Measurements from ENCODE around the gene GIPC2.
"Not testable (repeated sequence)": the region's sequence is repeated elsewhere in the genome, so short reads cannot be mapped to it uniquely, and the experiment has no call there.

GIPC2 gene

GRCh38 chr1:78015148-78015547 lies 30.6 kb upstream of the GIPC2 start:
- no peak for FAIRE-seq
- no peak for DNase-seq (ENCODE audit: insufficient read length, low spot score)
- no peak for TF ChIP-seq CTCF (IDR thresholded peaks at IDR 0.05; ENCODE audit: insufficient read depth, missing control alignments)

GRCh38 chr1:78019024-78019423 lies 26.7 kb upstream of the GIPC2 start:
- no peak for DNase-seq (ENCODE audit: insufficient read length, low spot score)
- FAIRE-seq: no peak
- no peak for TF ChIP-seq CTCF (IDR thresholded peaks at IDR 0.05; ENCODE audit: insufficient read depth, missing control alignments)

- DNase-seq (ENCODE audit: insufficient read length, low spot score); FAIRE-seq: not testable (repeated sequence)
Observed at GRCh38 chr1:78021134-78021533, 24.6 kb upstream of the GIPC2 start.

GRCh38 chr1:78029793-78030192 lies 16.0 kb upstream of the GIPC2 start:
- no peak for TF ChIP-seq CTCF (IDR thresholded peaks at IDR 0.05; ENCODE audit: insufficient read depth, missing control alignments)
- DNase-seq (ENCODE audit: insufficient read length, low spot score) (no peak), FAIRE-seq (no peak)

GRCh38 chr1:78032996-78033796 lies 12.6 kb upstream of the GIPC2 start:
- no peak for TF ChIP-seq CTCF (IDR thresholded peaks at IDR 0.05; ENCODE audit: insufficient read depth, missing control alignments)
- DNase-seq (ENCODE audit: insufficient read length, low spot score) (no peak), FAIRE-seq (no peak)

GRCh38 chr1:78033797-78034172 lies 12.0 kb upstream of the GIPC2 start:
- FAIRE-seq (no peak), DNase-seq (ENCODE audit: insufficient read length, low spot score) (no peak)
- TF ChIP-seq CTCF (IDR thresholded peaks at IDR 0.05; ENCODE audit: insufficient read depth, missing control alignments): no peak

- TF ChIP-seq CTCF (IDR thresholded peaks at IDR 0.05; ENCODE audit: insufficient read depth, missing control alignments): no peak
- DNase-seq (ENCODE audit: insufficient read length, low spot score): no peak
- FAIRE-seq: no peak
Observed at GRCh38 chr1:78035121-78035520, 10.6 kb upstream of the GIPC2 start.

Measured in D721Med (cell line).